Coronary artery (tissue), 2 donors: ENCODE measurements around the gene DENND2C.

Experiments used
- DNase-seq: peaks from one replicate; pipeline ENCODE4 v3.0.0-alpha.2; 2017; ENCODE audit warnings: low spot score
- H3K27ac ChIP-seq, 2 donors: fragments of 200-600 bp; sonication (generic); one replicate each; pipeline ENCODE4 v1.5.1; 2016 to 2019
- H3K4me3 ChIP-seq: fragments of 200-600 bp; sonication (generic); 2 replicates; pipeline ENCODE4 v1.5.1; 2016; ENCODE audit warnings: mild to moderate bottlenecking, moderate library complexity
- CTCF ChIP-seq: fragments of 200-600 bp; sonication (generic); IDR thresholded peaks from one replicate; pipeline ENCODE4 v1.5.1; 2019; ENCODE audit warnings: antibody characterized with exemption

DENND2C gene

GRCh38 chr1:114710360-114710759, 40.5 kb upstream of the DENND2C start:
- H3K27ac ChIP-seq: no peak overlapping the region
- H3K4me3 ChIP-seq: no peak overlapping the region
- no peak for DNase-seq
- no peak for TF ChIP-seq CTCF

- no peak for TF ChIP-seq CTCF
Observed at GRCh38 chr1:114707604-114708003, 37.8 kb upstream of the DENND2C start.

GRCh38 chr1:114703242-114703641, 33.4 kb upstream of the DENND2C start:
- Histone ChIP-seq H3K4me3 (no peak overlapping the region), H3K27ac (no peak overlapping the region)
- no peak for TF ChIP-seq CTCF
- DNase-seq: no peak

More at GRCh38 chr1:114707604-114708003, 37.8 kb upstream of the DENND2C start:
- H3K27ac ChIP-seq: no peak overlapping the region
- DNase-seq: no peak
- H3K4me3 ChIP-seq: no peak overlapping the region

GRCh38 chr1:114702737-114703136, 32.9 kb upstream of the DENND2C start:
- H3K4me3 ChIP-seq: no peak overlapping the region
- no peak overlapping the region for H3K27ac ChIP-seq
- DNase-seq: no peak
- TF ChIP-seq CTCF: no peak

GRCh38 chr1:114701931-114702330, 32.1 kb upstream of the DENND2C start:
- no peak for DNase-seq
- H3K4me3 ChIP-seq: no peak overlapping the region
- H3K27ac ChIP-seq: no peak overlapping the region
- no peak for TF ChIP-seq CTCF

GRCh38 chr1:114700036-114700600, 30.3 kb upstream of the DENND2C start:
- no peak overlapping the region for H3K4me3 ChIP-seq
- TF ChIP-seq CTCF: no peak
- H3K27ac ChIP-seq: no peak overlapping the region
- DNase-seq: no peak

- no peak for DNase-seq
- no peak overlapping the region for H3K4me3 ChIP-seq
- H3K27ac ChIP-seq: no peak overlapping the region
- no peak for TF ChIP-seq CTCF
Observed at GRCh38 chr1:114696810-114697209, 27.0 kb upstream of the DENND2C start.
